ENCODE data around the gene CKM.

GRCh38 chr19:45293682-45294081 is 29.0 kb downstream of the CKM start:
- no peak for TF ChIP-seq CTCF (IDR thresholded peaks at IDR 0.05)
- TF ChIP-seq ZFX (IDR thresholded peaks at IDR 0.05; ENCODE audit: borderline replicate concordance): no peak
